HTERT RPE-1 (cell line): ENCODE measurements around the gene HINFP.

Experiments used
- in situ Hi-C: fragments of 300-500 bp; cut with MboI; formaldehyde crosslinking; loops from 4 replicates; pipeline ENCODE4 v1.14.3; 2020; ENCODE audit warnings: low sequenced_read_pairs

Gene HINFP

GRCh38 chr11:119121008-119121810 lies at the start of gene HINFP:
HINFP (plus strand) TSS chr11:119121580; CDS start chr11:119126945, 5,365 bp downstream.
- in situ Hi-C loops: no loop called here

GRCh38 chr11:119077839-119078238 lies 43.5 kb upstream of the HINFP start:
- in situ Hi-C loops: no loop called here

- in situ Hi-C loops: no loop called here
Observed at GRCh38 chr11:119078675-119079420, 42.5 kb upstream of the HINFP start.

- in situ Hi-C loops: no loop called here
Observed at GRCh38 chr11:119081682-119082260, 39.6 kb upstream of the HINFP start.

- in situ Hi-C loops: no loop called here
Observed at GRCh38 chr11:119084663-119085436, 36.5 kb upstream of the HINFP start, which contains the start of gene HMBS. HMBS (plus strand) TSS chr11:119084881; CDS start chr11:119085034, 153 bp downstream.

- in situ Hi-C loops: no loop called here
Observed at GRCh38 chr11:119085437-119085847, 35.9 kb upstream of the HINFP start.

GRCh38 chr11:119087123-119087522 lies 34.3 kb upstream of the HINFP start:
- in situ Hi-C loops: no loop called here

GRCh38 chr11:119087747-119088241 lies 33.6 kb upstream of the HINFP start:
- in situ Hi-C loops: no loop called here

GRCh38 chr11:119088406-119088805 lies 33.0 kb upstream of the HINFP start:
- in situ Hi-C loops: no loop called here

- in situ Hi-C loops: no loop called here
Observed at GRCh38 chr11:119089319-119089718, 32.1 kb upstream of the HINFP start.

- in situ Hi-C loops: no loop called here
Observed at GRCh38 chr11:119091178-119091577, 30.2 kb upstream of the HINFP start.

- in situ Hi-C loops: no loop called here
Observed at GRCh38 chr11:119091966-119092879, 29.2 kb upstream of the HINFP start.

- in situ Hi-C loops: no loop called here
Observed at GRCh38 chr11:119092880-119093842, 28.2 kb upstream of the HINFP start.

GRCh38 chr11:119093942-119094815 lies 27.2 kb upstream of the HINFP start:
- in situ Hi-C loops: no loop called here

- in situ Hi-C loops: no loop called here
Observed at GRCh38 chr11:119094816-119095065, 26.6 kb upstream of the HINFP start.

- in situ Hi-C loops: no loop called here
Observed at GRCh38 chr11:119095066-119095880, 26.1 kb upstream of the HINFP start.

- in situ Hi-C loops: no loop called here
Observed at GRCh38 chr11:119099711-119100110, 21.7 kb upstream of the HINFP start.
